A204.1 (cell line): ENCODE measurements around the gene KLHL13.
"Not testable (repeated sequence)": the region's sequence is repeated elsewhere in the genome, so short reads cannot be mapped to it uniquely, and the experiment has no call there.

Experiments
- FAIRE-seq: peaks from 2 replicates; lab custom pipeline; 2012; peaks lifted over from hg19 to GRCh38; lab: Jason Lieb, UNC

KLHL13 gene

GRCh38 chrX:117990438-117990837 is 126.2 kb downstream of the KLHL13 start:
- FAIRE-seq, result no peak

DNA sequence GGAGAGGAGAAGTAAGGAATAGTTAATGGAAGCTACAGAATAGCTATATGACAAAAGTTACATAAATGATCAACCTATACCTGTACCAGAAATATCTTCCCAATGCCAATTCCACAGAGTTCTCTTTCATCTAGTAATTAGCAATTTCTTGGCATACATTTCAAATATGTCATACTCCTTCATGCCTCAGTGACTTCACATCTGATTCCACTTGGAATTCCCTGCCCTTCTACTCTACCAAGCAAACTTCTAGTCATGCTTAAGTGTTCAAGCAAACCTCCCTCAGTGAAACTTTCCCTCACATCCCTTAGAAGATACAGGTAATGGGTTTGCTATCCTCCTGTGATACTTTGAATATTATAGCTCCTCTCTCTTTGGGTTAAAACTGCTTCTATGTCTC is 127.1 kb downstream of the KLHL13 start:
- no peak for FAIRE-seq

- FAIRE-seq, result no peak
Observed at GRCh38 chrX:117987373-117987772, 129.2 kb downstream of the KLHL13 start.

- no peak for FAIRE-seq
Observed at GRCh38 chrX:117985241-117985640, 131.4 kb downstream of the KLHL13 start.

DNA sequence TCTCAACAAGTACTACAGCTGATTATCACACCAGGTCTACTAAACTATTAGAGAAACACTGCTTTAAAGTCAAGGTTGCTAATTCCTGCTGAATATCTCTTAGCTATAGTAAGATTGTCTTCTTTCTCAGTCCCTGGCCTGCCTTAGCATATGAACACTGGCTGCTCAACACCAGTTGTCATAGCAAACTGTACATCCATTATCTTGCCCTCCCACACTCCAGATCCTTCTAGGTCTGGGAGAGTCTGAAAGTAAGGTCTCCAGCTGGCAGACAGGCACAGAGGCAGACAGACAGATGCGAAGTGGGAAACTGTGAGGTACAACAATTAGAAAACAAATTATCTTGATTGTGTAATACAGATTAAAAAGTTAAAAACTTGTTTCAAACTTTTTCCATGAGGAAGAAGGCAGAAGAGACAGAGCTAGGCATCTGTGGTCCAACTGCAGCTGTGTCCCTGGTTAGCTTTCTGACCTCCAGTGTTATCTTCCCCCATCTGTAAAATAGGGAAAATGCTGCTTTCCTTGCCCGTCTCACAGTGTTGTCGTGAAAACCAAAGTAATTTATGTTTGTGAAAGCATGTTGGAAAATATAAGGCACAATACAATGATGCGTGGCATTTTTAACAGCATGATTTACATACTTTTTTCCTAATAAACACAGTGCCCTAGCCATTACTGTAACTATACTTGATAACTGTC is 133.8 kb downstream of the KLHL13 start:
- no peak for FAIRE-seq

- FAIRE-seq, result no peak
Observed at GRCh38 chrX:117978402-117978801, 138.2 kb downstream of the KLHL13 start.

DNA sequence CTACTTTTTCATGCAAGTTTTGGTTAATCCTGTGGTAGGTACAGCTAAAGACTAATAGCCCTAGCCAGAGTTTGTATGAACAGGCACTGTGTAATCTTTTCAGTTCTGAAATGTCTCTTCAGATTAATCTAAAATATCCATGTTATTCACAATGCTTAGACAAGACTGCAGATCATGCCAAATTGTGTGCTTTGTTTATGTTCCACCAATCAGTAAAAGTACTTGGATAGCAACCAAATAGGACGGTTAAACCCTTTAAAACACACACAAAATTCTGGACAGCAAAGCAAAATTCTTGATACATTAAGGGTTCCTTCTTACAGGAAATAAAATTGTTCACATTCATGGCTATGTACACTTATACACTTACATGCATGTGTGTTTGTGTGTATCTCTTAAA is 139.1 kb downstream of the KLHL13 start:
- no peak for FAIRE-seq

GRCh38 chrX:117973110-117973807 is 143.4 kb downstream of the KLHL13 start:
- no peak for FAIRE-seq

- no peak for FAIRE-seq
Observed at GRCh38 chrX:117972711-117973109, 143.9 kb downstream of the KLHL13 start.

DNA sequence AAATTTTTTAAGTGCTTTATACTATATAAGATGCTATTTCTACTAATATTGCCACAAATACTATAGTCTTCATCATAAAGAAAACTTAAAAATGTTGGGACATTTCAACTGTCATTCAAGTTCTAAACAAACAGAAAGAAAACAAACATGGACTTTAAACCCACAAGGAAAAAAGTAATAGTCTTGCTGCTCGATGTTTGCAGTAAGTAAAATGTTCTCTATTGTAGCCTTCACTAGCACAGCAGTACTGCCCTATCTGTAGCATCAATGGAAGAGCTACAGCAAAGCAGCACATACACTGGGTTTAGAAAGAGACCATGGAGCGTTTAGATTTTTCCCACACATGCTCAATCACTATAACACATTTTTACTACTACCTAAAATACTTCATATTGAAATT is 146.8 kb downstream of the KLHL13 start:
- FAIRE-seq, result no peak

GRCh38 chrX:117969328-117969727 is 147.3 kb downstream of the KLHL13 start:
- no peak for FAIRE-seq

DNA sequence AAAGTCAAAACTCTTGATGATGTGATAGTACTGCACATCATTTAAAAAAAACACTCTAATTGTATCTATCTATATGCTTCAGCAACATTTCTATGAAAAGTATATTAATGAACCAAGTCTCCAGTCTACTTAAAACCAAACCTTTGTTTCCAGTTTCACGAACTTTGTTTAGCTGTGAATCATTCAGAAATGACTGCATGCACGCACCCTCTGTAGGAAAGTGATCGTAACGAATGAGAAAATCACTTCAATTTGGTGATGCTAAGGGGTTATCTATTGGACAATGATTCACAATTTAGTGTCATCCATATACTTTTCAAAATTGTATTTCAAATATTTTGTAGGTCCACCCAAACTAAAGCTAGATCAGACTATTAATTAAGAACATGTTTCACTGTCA is 157.6 kb downstream of the KLHL13 start:
- FAIRE-seq, result no peak

DNA sequence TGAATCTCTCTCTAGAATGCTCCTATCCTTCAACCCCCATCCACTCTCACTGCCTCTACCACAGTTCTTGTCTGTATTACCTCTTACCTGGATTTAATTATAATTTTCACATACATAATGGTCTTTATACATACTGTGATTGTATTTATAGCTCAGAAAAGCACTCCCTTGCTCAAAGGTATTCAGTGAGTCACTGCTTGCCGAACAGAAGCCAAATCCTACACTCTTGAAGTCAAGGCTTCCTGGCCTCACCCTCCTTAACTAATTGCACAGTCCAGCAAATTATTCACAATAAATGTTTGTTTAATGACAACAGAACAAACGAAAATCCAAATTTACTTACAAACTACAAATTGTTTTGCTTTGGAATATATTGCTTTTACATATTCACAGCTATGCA is 159.5 kb downstream of the KLHL13 start:
- FAIRE-seq, result no peak

DNA sequence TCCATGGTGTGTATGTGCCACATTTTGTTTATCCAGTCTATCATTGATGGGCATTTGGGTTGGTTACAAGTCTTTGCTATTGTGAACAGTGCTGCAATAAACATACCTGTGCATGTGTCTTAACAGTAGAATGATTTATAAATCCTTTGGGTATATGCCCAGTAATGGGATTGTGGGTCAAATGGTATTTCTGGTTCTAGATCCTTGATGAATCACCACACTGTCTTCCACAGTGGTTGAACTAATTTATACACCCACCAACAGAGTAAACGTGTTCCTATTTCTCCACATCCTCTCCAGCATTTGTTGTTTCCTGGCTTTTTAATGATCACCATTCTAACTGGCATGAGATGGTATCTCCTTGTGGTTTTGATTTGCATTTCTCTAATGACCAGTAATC is 177.3 kb downstream of the KLHL13 start:
- FAIRE-seq, result not testable (repeated sequence)

DNA sequence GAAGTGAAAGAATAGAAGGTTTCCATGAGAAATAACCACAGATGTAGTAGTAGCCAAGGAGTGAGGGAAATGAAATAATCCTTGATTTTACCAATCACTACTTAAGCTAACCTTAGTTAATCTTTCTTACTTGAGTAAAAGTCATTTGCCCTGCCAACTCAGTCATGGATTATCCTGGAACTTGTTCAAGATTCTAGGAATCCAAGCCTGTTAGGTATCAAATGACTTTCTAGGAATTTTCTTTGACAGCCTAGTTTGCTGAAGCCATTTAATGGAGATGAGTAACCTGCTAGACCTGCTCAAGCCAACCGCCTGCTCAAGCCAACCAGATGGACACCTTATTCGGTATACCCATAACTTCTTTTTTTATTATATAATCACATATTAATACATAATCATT is 180.5 kb downstream of the KLHL13 start:
- FAIRE-seq, result no peak

DNA sequence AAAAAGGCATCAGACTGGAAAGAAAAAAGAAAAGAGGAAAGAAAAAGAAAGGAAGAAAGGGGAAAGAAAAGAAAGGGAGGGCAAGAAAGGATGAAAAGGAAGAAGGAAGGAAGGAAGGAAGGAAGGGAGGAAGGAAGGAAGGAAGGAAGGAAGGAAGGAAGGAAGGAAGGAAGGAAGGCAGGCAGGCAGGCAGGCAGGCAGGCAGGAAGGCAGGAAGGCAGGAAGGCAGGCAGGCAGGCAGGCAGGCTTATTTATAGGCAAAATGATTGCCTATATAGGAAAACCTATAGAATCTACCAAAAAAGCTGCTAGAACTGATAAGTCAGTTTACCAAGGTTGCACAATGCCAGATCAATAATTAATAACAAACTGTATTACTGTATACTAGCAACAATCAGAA is 186.5 kb downstream of the KLHL13 start:
- not testable (repeated sequence) for FAIRE-seq

DNA sequence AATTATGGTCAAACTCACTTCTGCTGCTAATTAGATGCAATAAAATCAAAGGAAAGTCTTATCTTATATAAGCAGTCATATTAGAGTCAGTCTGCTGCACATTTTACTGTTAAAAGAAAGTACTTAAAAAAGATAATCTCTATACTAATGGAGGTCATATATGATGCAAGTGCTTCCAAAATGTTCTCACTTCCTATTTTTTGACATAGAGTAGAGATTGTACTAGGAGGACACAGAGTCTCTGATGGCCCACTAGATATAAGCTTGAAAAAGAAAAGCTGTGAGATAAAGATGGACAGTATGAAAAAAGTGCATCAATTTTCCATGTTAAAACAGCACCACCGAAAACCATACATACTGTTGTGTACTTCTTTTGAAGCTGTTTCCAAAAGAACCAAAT is 196.9 kb downstream of the KLHL13 start:
- no peak for FAIRE-seq

DNA sequence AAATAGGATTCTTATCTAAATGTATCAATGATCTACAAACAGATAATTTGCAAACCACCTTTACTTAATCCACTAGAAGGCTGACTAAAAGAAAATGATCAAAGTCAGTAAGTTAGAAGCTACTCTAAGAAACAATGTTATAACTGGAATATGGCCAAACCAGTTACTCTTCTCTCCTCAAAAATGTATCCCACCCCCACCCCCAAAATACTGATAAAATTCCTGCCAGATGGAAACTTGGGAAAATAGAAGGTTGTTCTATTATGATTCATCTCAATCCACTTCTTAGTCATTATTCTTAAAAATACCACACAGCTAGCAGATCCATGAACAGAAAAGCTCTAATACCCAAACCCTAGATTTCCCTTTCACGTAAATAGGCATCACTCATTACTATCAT is 206.4 kb downstream of the KLHL13 start:
- no peak for FAIRE-seq

DNA sequence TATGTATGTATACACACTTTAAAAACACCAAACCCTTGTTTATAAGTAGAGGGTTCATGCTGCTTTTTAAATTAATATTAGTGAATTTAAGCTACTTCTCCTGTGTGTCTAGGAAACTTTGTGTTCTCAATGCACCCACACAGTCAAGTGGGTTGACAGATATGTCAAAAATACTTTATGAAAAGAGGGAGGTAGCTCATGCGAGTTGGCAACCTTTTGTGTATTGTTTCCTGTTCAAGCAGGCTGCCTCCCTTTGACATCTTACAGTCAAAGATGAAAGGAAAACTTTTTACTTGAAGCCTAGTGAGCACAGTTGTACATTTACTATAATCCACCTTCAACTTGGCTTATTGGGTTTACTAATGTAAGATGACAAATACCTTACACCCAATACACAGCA is 218.4 kb downstream of the KLHL13 start:
- no peak for FAIRE-seq

DNA sequence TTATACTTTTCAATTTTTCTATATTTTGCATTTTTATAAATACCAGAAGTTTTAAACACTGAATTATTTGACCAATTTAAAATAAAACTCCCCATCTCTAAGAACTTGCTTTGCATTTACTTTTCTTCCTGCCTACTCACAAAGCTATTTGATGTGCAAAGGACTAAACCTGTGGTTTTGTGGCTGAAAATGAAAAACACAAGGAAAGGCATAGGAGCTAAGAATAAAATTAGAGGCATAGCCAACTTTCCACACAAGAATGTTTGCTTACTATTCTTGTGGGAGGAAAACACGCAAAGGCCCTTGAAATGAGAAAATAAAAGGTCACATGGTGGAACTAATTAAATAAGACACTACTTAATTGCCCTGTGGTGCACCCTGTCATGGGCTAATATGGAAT is 221.2 kb downstream of the KLHL13 start:
- no peak for FAIRE-seq

- FAIRE-seq, result no peak
Observed at GRCh38 chrX:117892469-117892868, 224.1 kb downstream of the KLHL13 start.

DNA sequence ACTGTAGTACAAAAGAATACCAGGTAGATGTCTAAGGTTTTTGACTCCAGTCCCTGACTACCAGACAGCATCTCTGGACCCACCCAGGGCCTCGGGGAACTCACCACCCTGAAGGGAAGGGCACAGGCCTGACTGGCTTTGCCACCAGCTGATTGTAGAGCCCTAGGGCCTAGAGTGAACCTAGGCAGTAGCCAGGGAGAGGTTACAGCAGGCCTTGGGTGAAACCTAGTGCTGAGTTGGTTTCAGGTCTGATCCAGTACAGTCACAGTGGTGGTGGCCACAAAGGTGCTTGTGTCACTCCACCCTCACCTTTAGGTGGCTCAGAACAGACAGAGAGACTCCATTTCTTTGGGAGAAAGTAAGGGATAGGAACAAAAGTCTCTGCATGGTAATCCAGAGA is 244.8 kb downstream of the KLHL13 start:
- no peak for FAIRE-seq

GRCh38 chrX:117860517-117860916 is 256.1 kb downstream of the KLHL13 start:
- FAIRE-seq, result no peak

GRCh38 chrX:117854806-117855205 is 261.8 kb downstream of the KLHL13 start:
- no peak for FAIRE-seq
